Small intestine (tissue), 7 donors: ENCODE measurements around the gene DDI2. TPM values are rescaled to one million over a fixed set of nuclear protein-coding genes. Genes with fewer than 3 reads are reported as not detected.
"Not testable (repeated sequence)": the region's sequence is repeated elsewhere in the genome, so short reads cannot be mapped to it uniquely, and the experiment has no call there.

Experiments
- DNase-seq, 2 donors: peaks; one replicate each; pipeline versions ENCODE4 v3.0.0 to v3.0.0-alpha.2; 2013
- FAIRE-seq: peaks from 2 replicates; lab custom pipeline; 2012; peaks lifted over from hg19 to GRCh38; lab: Jason Lieb, UNC
- H3K27ac ChIP-seq, 3 donors: one replicate each; pipeline ENCODE4 v1.5.1; 2013; ENCODE audit warnings: low read length in 2 of 3, mild to moderate bottlenecking in 2 of 3, control low read depth in 1 of 3, inconsistent platforms in 1 of 3, low read depth in 1 of 3, moderate library complexity in 1 of 3
- H3K27me3 ChIP-seq, 3 donors: one replicate each; pipeline ENCODE4 v1.6.1; 2013; ENCODE audit warnings: low read length in 3 of 3, inconsistent platforms in 1 of 3; ENCODE audit not compliant: control insufficient read depth in 3 of 3, insufficient read depth in 3 of 3
- H3K36me3 ChIP-seq, 3 donors: one replicate each; pipeline ENCODE4 v1.6.1; 2013; ENCODE audit warnings: low read length in 3 of 3, inconsistent platforms in 1 of 3, low read depth in 1 of 3, mild to moderate bottlenecking in 1 of 3, moderate library complexity in 1 of 3; ENCODE audit not compliant: control insufficient read depth in 3 of 3, insufficient read depth in 2 of 3
- H3K4me1 ChIP-seq, 3 donors: one replicate each; pipeline ENCODE4 v1.6.1; 2013; ENCODE audit warnings: low read length in 2 of 3, inconsistent platforms in 1 of 3, low read depth in 1 of 3, mild to moderate bottlenecking in 1 of 3, moderate library complexity in 1 of 3; ENCODE audit not compliant: control insufficient read depth in 3 of 3, insufficient read depth in 2 of 3
- H3K4me3 ChIP-seq, 3 donors: one replicate each; pipeline ENCODE4 v1.5.1; 2013; ENCODE audit warnings: low read length in 3 of 3, control low read depth in 1 of 3, inconsistent platforms in 1 of 3, low read depth in 1 of 3, mild to moderate bottlenecking in 1 of 3, moderate library complexity in 1 of 3
- H3K9me3 ChIP-seq, 2 donors: one replicate each; pipeline ENCODE4 v1.6.1; 2013; ENCODE audit warnings: low read depth in 1 of 2, low read length in 1 of 2; ENCODE audit not compliant: control insufficient read depth in 2 of 2, insufficient read depth in 1 of 2
- WGBS, 3 donors: extraction: QIAGEN DNeasy Blood & Tissue Kit; methylation state at CpG; one replicate each; pipeline ENCODE4 v1.1.7; 2013; 5-methylcytosine and 5-hydroxymethylcytosine counted together
- polyA plus RNA-seq, 4 donors: library from polyadenylated mRNA; stranded (reverse) in 3 of 4; unstranded in 1 of 4; fragments of 200-250 nt in 3 of 4; fragments of 120-200 nt in 1 of 4; gene quantifications; one replicate each; pipeline versions ENCODE4 v1.2.1 to v1.2.3, GENCODE V29; 2013
- donor health status: healthy with polysubstance abuse.
- donor health status: control.
- donor health status: control.
- donor health status: Bipolar disorder and iron deficiency.
- donor health status: healthy.

Gene DDI2
- polyA plus RNA-seq, 4 donors, result 4.3 to 34.7 (median 9.7) TPM

DNA sequence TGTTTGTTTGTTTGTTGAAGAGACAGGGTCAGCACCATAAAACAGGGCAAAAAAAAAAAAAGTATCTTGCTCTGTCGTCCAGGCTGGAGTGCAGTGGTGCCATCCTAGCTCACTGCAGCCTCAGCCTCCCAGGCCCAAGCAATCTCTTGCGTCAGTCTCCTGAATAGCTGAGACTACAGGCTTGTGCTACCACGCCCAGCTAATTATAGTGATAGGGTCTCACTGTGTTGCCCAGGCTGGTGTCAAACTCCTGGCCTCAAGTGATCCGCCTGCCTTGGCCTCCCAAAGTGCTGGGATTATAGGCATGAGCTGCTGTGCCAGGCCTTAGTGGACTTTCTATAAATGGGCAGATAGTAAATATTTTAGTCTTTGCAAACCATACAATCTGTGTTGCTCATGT, 19.2 kb downstream of the DDI2 start:
- no peaks in the 10 kb centered on the region for H3K9me3 ChIP-seq
- no peaks in the 10 kb centered on the region for H3K27me3 ChIP-seq
- DNase-seq (no peak), FAIRE-seq (no peak)
- no peaks in the 10 kb centered on the region for H3K4me1 ChIP-seq
- no peak overlapping the region for H3K27ac ChIP-seq
- no peak overlapping the region for H3K4me3 ChIP-seq
- H3K36me3 ChIP-seq, result peaks cover 10 to 76% (median 29%) of the 10 kb centered on the region in 3 donors
- WGBS, 3 donors, result 93 to 95% (median 94%) methylated on average over 4 of the region's 4 CpGs

DNA sequence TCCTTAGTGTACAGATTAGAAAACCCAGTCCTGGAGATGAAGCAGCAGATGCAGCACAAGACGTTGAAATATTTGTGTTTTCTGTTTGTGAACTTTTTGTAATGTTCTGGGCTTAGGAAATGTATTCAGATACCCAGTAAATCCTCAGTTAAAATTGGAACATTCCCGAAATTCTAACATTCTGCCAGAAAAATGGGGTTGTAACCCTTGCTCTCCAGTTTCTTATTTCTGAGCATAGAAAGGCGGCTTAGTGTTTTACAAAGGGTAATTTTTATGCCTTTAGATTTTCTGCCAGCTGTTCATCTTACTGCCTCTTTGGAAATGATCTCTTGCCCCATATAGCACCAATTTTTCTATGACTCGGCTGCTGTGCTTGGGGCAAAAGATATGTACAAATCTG, 20.6 kb downstream of the DDI2 start:
- Histone ChIP-seq H3K9me3 (no peaks in the 10 kb centered on the region), H3K4me3 (no peak overlapping the region), H3K36me3 (peaks cover 13 to 73% (median 29%) of the 10 kb centered on the region in 3 donors), H3K27me3 (no peaks in the 10 kb centered on the region), H3K4me1 (no peaks in the 10 kb centered on the region), H3K27ac (no peak overlapping the region)
- 81 to 92% (median 89%) methylated on average over 4 of the region's 4 CpGs for WGBS, 3 donors
- no peak for DNase-seq
- no peak for FAIRE-seq

DNA sequence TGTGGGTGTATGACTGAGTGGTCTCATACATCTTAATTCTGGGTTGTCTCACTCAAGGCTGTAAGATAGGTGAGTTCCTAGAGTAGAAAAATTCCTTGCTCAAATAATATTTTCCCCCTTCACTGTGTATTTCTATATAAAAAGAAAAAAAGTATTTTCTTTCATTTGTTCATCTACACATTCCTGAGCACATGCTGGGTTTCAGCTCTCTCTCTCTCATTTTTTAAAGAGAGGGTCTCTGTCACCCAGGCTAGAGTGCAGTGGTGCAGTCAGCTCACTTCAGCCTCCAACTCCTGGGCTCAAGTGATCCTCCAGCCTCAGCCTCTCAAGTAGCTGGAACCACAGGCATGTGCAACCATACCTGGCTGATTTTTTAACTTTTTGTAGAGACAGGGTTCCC, 22.0 kb downstream of the DDI2 start:
- Histone ChIP-seq H3K27me3 (no peaks in the 10 kb centered on the region), H3K4me1 (no peaks in the 10 kb centered on the region), H3K27ac (no peak overlapping the region), H3K9me3 (no peaks in the 10 kb centered on the region), H3K36me3 (peaks cover 12 to 65% (median 25%) of the 10 kb centered on the region in 3 donors), H3K4me3 (no peak overlapping the region)
- no peak for DNase-seq
- no peak for FAIRE-seq

DNA sequence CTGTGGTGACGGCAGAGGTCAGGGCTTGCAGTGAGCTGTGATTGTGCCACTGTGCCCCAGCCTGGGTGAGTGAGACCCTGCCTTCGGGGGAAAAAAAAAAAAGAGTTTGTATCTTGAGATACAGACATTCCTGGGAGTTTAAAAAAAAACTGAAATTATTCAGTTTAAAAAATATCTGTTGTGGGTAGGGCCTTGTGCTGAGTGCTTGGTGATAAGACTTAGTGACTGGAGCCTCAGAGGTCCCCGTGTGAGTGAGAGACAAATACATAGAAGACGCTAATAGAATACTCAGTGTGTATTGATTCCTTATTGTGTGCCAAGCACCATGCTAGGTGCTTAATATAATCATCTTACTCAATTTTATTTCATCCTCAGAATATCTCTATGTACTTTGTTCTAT, 22.7 kb downstream of the DDI2 start:
- H3K4me1 ChIP-seq, result no peaks in the 10 kb centered on the region
- H3K4me3 ChIP-seq, result no peak overlapping the region
- peaks cover 12 to 63% (median 19%) of the 10 kb centered on the region in 3 donors for H3K36me3 ChIP-seq
- FAIRE-seq (no peak), DNase-seq (no peak)
- H3K27me3 ChIP-seq, result no peaks in the 10 kb centered on the region
- no peak overlapping the region for H3K27ac ChIP-seq
- 97 to 98% (median 97%) methylated on average over 4 of the region's 4 CpGs for WGBS, 3 donors
- H3K9me3 ChIP-seq, result no peaks in the 10 kb centered on the region

DNA sequence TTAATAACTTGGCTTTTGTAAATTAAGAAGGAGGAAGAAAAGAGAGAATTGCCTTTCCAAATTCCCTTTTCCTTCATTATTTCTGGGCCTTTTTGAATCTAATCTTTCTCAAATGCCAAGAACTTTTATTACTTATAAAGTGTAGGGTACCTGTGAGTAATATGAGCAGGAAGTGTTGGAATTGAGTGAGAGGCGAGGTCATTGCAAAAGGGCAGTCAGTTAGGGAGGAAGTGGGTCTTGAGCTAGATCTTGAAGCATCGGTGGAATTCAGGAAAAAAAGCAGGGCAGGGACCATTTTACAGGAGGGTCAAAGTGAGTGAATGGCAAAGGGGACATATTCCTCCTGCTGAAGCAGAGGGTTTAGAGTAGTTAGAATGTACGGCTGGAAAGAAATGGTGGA, 23.4 kb downstream of the DDI2 start:
- H3K9me3 ChIP-seq, result no peaks in the 10 kb centered on the region
- no peak overlapping the region for H3K4me3 ChIP-seq
- no peaks in the 10 kb centered on the region for H3K4me1 ChIP-seq
- DNase-seq (no peak), FAIRE-seq (no peak)
- H3K27ac ChIP-seq, result no peak overlapping the region
- peaks cover 12 to 61% (median 22%) of the 10 kb centered on the region in 3 donors for H3K36me3 ChIP-seq
- WGBS, 3 donors, result 85 to 94% (median 92%) methylated on average over 3 of the region's 3 CpGs
- H3K27me3 ChIP-seq, result no peaks in the 10 kb centered on the region

DNA sequence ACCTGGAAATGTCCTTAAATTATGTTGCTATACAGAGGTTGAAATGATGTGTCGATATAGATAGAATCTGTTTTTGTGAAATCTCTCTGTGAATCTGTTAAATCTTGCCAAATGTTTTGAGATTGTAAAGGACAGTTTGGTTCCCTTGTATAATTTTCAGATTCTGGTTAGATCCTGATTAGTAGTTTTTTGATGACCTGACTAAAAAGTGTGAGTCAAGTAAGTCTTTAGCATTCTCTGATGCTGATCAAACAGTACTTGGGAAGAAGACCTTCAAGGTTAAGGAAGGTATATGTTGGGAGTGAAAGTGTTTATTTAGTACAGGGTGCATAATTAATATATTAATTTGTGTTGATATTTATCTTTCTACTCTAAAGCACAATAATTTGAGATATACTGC, 32.7 kb downstream of the DDI2 start:
- FAIRE-seq (no peak), DNase-seq (no peak)
- no peaks in the 10 kb centered on the region for H3K4me1 ChIP-seq
- H3K27ac ChIP-seq, result no peak overlapping the region
- peaks cover 7 to 63% (median 23%) of the 10 kb centered on the region in 3 donors for H3K36me3 ChIP-seq
- H3K27me3 ChIP-seq, result no peaks in the 10 kb centered on the region
- H3K4me3 ChIP-seq, result no peak overlapping the region
- 95 to 99% (median 98%) methylated on average over 1 of the region's 1 CpG for WGBS, 3 donors
- H3K9me3 ChIP-seq, result no peaks in the 10 kb centered on the region

DNA sequence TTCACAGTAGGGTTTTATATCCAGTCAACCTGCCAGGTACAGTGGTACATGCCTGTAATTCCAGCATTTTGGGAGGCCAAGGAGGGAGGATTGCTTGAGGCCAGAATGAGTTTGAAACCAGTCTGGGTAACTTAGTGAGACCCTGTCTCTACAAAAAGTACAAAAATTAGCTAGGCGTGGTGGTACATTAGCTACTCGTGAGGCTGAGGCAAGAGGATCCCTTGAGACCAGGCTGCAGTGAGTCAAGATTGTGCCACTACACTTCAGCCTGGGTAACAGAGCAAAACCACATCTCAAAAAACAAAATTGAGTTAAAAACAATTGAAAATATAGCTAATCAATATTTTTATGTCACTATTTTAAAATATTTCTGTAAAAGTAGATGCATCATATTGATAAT, 33.2 kb downstream of the DDI2 start:
- Histone ChIP-seq H3K27ac (no peak overlapping the region), H3K4me3 (no peak overlapping the region), H3K36me3 (peaks cover 7 to 63% (median 22%) of the 10 kb centered on the region in 3 donors), H3K4me1 (no peaks in the 10 kb centered on the region), H3K27me3 (no peaks in the 10 kb centered on the region), H3K9me3 (no peaks in the 10 kb centered on the region)
- FAIRE-seq (no peak), DNase-seq (no peak)
- WGBS, 3 donors, result 88 to 98% (median 96%) methylated on average over 2 of the region's 2 CpGs

DNA sequence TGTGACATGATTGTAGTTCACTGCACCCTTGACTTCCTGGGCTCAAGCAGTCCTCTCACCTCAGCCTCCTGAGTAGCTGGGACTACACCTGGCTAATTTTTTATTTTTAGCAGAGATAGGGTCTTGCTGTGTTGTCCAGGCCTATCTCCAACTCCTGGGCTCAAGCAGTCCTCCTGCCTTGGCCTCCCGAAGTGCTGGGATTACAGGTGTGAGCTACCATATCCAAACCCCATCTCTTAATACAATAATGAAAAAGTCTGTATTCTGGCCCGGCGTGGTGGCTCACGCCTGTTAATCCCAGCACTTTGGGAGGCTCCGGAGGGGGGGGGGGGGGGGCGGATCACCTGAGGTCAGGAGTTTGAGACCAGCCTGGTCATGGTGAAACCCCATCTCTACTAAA, 34.9 kb downstream of the DDI2 start:
- H3K4me1 ChIP-seq, H3K9me3 ChIP-seq, H3K27ac ChIP-seq, FAIRE-seq, H3K4me3 ChIP-seq, H3K27me3 ChIP-seq, DNase-seq: not testable (repeated sequence)
- peaks cover 7 to 56% (median 22%) of the 10 kb centered on the region in 3 donors for H3K36me3 ChIP-seq
- WGBS, 3 donors, result 91 to 98% (median 98%) methylated on average over 3 to 6 of the region's 6 CpGs

DNA sequence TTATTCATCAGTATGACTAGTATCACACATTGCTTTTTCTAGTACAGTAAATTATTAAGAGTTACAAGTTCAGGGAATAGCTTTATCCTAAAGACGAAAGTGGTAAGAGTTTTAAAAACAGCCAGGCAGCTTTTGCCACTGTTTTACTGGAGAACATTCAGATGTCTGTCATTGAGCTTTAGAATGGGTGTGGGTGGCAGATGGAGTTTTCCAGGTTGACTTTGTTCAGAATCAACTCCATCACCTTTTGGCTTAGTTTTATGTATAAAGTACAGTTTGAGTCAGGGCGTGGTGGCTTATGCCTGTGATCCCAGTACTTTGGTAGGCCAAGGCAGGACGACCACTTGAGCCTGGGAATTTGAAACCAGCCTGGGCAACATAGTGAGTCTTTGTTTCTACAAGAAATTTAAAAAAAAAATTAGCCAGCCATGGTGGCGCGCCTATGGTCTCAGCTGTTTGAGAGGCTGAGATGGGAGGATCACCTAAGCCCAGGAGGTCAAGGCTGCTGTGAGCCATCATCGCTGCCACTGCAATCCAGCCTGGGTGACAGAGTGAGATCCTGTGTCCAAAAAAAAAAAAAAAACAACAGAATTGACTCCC, 36.9 kb downstream of the DDI2 start:
- no peaks in the 10 kb centered on the region for H3K9me3 ChIP-seq
- no peak overlapping the region for H3K4me3 ChIP-seq
- 83 to 91% (median 87%) methylated on average over 6 of the region's 6 CpGs for WGBS, 3 donors
- H3K4me1 ChIP-seq, result no peaks in the 10 kb centered on the region
- no peak for FAIRE-seq
- peaks cover 7 to 49% (median 16%) of the 10 kb centered on the region in 3 donors for H3K36me3 ChIP-seq
- no peak overlapping the region for H3K27ac ChIP-seq
- no peaks in the 10 kb centered on the region for H3K27me3 ChIP-seq
- no peak for DNase-seq
